ENCODE measurements around the gene TLDC2.
A peak's percentile ranks its signal among the peaks of the same experiment; 100 is the strongest.

The TLDC2 gene

DNA sequence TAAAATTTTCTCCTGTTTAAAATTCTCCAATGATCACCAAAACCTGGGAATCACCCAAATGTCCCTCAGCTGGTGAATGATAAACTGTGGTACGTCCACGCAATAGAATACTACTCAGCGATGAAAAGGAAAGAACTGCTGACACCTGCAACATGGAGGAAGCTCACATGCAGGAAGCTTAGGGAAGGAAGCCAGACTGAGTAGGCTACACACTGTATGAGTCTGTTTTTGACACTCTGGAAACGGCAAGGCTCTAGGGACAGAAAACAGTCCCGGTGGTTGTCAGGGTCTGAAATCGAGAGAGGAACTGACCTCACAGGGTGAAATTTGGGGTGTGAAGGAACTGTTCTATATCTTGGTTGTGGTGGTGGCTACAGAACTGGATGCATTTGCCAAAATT, 25.2 kb upstream of the TLDC2 start:
- DNase-seq, result no peak

DNA sequence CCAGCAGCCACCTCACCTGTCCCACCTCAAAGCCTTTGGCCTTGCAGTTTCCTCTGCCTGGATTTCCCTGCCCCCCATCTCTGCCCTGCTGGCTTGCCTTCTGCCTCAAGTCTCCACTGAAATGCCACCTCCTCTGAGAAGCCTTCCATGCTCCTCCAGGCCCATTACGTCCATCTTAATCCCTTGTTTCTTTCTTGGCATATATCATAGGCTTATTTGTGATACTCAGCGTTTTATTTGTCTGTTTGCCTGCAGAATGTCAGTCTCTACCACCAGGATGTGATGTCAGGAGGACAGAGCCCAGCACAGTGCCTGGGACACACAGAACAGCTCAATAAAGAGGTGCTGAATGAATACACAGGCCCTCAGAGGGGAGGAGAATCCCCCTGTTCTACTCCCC, 24.4 kb upstream of the TLDC2 start:
- DNase-seq, result no peak

DNA sequence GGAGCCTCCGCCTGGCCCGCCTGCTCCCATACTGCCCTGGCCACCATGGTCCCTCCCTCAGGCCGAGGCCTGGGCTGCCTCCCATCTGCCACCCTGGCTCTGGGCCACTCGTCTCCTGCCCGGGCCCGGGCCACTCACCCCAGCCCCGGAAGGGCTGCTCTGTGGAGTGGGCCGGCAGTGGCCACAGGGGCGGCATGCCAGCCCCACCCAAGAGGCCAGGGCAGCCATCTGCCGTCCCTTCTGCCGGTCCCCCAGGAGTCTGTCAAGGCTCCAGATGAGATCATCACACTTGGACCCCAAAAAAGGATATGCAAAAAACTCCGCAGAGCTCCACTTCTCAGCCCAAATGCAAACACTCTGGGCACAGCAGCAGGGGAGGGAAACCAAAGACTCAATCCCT, 23.8 kb upstream of the TLDC2 start:
- peak; percentile 59 to 68 for DNase-seq

DNA sequence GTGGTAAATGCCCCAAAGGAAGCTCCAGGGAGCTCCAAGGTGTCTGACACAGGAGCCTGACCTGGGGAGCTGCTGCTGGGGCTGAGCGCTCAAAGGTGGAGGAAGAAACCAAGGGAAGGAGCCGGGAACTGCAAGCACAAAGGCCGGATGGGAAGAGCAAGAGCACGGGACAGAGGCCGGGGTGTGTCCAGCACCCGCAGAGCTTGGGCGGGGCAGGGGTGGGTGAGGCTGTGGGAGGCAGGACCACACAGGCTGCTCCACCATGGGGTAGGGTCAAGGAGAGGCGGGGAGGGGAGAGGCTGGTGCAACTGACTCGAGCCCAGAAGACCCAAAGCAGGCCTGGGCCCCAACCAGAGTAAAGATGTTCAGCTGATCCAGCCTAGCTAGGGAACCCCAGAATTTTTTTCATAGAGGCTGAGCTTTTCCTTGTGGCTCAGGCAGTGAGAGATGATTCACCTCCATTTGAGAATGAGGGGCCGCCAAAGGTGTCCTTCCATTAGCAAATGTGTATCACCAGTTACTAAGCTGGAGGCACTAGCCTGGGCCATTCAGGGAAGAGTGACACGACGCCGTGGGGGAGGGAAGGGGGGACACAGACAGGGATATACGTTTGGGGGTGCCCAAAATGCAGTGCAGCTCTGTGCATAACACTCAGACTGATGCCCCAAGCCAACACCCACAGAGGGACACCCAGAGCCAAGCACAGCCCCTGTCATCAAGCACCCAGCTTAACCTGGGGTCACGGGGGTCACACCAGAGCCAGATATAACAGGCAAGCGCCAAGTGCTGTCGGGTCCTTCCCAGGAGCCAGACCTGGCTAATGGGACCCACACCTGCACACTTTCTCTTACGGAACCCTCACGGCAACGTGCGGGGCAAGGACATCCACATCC, 21.3 kb upstream of the TLDC2 start:
- DNase-seq, result no peak

DNA sequence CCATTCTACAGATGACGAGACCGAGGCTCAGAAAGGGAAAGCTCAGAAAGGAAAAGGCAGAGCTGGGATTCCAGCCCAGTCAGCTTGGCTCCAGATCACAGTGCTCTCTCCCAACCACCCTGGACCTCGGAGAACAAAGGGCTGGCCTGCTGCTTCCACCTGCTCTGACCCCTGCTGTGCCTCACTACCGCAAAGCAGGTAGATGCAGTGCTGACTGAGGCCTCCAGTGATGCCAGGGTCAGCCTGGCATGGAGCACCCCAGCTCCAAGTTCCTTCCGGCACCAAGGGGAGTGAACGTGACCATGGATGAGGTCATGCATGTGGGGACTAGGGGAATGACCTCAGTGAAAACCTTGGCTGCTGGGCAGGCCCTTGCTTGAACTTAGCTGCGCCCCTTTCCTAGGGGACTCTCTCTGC, 20.7 kb upstream of the TLDC2 start:
- no peak for DNase-seq

DNA sequence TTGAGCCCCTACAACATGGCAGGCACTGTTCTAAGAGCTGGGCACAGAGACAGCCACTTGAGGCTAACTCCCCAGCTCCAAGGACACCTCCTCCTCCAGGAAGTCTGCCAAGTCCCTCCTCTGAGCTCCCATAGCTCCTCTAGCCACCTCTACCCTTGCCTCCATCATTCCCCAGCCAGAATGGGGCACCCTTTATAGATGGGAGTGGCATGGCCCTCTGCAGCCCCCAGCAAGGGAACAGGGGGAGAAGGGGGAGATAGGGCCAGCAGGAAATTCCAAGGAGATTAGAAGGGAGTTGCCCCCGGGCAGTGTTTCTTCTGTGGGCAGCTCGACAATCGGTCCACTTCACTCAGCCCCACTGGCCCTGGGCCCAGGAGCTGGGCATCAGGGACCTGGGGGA, 19.7 kb upstream of the TLDC2 start:
- DNase-seq, result no peak

DNA sequence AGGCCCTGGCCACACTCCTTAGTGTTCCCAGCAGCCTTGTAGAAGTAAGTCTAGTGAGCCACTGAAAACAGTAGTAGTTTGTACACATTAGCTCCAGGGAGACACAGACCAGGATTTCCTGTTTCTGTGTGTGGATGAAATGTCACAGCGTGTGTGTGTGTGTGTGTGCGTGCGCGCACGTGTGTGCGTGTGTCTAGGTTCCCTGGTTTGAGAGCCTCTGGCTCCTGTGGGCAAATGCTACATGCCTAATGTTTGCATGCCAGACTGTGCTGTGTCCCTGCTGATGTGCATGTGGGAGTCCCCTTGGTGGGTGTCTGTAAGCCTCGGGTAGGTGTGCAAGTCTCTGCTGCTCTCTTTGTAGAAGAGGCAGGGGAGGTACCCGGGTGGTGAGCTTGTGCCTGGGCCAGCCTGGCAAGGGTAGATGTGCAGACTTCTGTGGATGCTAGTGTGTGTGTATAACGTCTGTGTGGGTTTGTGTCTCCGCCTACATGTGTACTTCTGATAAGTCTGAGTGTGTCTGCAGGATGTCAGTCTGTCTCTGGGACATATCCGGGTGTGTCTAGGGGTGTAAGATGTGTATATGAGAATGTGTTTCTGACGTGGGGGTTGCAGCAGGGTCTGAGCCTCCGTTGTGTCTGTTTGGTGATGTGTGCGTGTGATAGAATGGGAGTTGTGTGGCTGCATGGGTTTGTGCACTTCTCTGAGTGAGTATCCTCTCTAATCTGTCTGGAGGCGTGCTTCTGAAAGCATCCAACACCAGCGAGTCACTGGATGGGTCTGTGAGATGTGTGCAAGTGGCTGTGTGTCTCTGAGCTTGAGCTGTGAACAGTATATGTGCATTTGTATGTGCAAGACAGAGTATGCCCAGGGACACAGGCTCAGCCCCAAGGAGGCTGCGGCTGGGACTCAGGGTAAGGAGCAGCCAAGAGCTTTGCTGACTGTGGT, 19.0 kb upstream of the TLDC2 start:
- DNase-seq, result no peak

DNA sequence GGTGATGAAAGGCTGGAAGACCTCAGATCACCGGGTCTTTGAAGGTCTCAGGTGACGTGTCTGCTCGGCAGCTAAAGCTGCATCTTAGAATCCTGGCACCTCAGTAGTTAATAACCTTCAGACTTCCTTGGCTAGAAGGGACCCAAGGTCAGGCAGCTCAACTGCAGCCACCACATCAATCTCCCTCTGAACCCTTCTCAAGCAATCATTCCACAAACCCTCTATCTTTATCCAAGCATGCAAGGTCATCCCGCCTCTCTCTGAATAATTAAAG, 16.7 kb upstream of the TLDC2 start:
- no peak for DNase-seq

DNA sequence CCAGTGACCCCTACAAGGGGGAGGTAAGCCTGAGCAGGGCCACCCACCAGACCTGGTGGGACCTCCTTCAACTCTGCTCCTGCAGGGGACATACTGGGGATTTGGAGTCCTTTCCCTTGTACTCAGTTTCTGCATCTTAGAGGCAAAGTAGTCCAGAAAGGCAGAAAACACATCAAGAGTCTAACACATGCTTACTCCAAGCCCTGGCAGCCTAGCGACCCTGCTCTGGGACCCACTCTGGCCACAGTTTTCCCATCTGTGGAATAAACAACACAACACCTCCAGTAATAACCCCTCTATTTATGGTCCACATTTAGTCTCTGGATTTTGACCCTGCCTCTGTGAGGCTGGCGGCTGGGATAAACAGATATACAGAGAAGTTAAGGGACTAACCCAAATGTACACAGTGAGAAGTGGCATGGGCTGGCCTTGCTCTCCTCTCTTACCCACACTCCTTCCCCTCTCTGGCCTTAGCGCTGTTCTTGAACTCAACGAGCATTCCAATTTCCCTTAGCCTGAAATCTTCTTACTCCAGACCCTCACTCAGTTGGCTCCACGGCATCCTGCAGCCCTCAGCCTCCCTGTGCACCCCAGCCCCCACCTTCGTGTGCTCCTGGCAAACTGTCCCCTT, 16.1 kb upstream of the TLDC2 start:
- no peak for DNase-seq

DNA sequence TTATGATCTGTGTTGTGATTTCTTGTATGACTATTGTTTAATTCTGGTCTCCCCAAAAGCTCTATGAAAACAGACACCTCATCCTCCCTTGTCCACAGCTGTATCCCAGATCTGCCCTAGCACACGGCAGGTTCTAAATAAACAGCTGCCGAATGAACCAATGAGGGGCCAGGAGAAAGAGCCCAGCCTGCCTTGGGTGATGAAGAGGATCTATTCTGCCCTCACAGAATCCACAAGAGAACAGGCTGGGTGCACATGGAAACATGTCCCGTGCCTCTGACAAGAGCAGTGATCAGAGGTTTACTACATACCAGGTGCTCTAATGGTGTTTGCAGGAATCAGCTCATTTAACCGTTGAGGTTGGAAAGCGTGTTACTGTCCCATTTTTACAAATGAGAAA, 15.6 kb upstream of the TLDC2 start:
- DNase-seq, result no peak

DNA sequence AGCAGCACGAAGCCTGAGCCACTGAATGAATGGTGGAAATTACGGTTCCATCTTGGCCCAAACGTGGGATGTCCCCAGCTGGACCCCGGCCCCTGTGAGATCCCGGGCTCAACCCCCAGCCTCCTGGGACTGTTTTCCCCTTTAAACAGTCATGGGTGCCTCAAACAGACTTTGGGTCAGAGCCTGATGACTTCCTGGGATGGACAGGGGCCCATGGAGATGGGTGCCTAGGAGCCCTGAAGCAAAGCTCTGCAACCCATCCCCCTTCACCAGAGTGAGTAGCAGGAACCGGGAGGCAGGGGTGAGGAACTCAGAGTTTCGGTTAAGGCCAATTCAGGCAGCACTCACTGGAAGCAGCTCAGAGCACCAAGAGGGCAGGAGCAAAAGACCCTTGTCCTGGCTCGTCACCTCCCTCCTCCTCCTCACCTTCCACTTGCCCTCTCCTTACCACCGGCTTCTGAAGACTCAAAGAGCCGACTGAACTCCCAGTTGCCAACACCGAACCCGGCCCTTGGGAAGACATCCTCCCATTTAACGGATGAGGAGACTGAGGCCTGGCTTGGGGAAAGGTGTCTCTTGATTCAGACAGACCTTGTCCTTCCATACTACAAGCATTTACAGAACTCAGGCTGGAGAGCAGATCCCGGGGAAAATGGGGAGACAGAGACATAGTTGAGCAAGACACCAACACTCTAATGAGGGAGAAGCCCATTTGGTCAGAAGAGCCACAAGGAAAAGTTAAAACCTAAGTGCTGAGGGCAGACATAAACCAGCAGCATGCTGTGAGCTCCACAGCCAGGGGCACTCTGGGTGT, 14.9 kb upstream of the TLDC2 start:
- DNase-seq, result peak in 1 of 2 donors; percentile 16

DNA sequence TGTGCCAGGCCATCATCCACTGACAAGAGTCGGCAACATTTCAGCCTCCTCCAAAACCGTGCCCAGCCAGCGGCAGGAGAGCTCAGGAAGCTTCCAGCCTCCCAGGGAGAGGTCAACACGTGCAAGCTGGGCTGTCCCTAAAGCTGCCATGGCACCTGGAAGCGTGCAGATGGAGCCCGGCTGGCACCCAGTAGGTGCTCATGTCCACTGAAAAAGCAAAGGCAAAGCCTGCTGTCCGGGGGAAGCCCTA, 14.4 kb upstream of the TLDC2 start:
- no peak for DNase-seq

DNA sequence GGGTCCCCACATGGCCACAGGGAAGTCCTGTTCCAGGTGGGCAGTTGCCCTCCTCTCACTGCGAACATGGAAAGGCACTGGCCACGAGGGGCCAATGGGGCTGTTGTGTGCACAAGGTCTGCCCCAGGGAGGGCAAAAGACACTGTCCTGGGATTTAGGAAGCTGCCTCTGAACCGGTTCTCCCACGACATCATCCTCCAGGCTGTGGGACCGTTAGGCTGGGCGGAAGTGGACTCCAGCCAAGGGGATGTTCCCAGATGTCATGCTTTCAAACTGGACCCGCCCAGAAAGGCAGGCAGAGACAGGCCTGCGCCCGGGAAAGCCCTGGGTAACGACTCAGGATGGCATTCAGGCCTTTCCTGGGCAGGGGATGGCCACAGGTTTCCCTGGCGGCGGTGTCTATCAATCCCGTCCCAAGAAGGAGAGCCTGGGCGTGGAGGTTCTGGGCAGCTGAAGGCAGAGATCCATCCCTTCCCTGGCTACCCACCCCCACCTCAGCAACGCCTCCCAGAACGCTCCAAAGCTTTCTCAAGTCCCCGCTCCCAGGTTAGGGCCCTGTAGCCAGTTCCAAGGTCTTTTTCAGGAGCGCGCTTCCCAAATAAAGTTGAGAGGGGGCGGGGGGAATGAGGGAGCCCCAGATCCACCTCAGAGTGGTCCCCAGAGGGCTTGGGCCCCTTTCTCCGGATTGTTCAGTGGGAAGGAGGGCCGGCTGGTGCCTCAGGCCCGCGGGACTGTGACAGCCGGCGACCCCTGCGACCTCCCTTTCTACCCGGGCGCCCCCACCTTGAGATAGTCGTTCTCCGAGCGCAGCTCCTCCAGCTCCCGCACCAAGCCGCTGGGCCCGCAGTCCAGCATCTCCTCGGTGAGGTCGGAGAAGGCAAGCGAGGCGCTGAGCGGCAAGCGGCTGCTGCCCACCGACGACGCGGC, 13.8 kb upstream of the TLDC2 start:
- peak; percentile 71 to 86 for DNase-seq

DNA sequence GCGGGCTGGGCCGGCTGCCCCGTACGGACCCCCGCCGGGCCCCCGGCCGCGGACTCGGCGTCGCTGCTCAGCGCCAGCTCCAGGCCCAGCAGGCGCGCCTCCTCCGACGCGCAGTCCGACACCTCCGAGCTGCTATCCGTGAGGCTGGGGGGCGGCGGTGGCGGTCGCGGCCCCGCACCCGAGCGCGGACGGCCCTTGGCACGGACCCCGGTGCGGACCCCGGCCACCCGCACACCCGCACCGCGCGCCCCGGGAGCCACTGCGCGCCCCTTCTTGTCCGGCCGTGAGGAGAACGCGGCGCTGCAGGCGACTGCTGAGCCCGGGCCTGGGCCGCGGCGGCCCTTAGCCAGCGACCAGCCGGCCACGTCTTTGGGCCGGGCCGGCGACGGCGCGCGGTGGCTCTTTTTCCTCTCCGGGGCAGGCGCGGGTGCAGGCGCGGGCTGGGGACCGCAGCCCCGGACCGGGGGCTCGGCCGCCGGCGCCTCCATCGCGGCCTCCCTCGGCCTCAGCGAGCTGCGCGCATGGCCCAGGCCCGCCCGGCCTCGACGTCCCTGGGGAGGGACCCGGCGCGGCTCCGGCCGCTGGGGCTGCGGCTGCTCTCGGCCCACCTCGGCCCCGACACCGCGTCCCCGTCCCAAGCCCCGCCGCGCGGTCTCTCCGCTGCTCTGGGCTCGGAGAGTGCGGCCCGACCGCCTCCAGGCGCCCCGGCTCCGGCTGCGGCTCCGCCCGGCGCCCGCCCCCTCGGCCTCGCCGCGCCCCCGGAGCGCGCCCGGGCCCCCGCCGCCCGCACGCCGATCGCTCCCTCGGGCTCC, 12.9 kb upstream of the TLDC2 start:
- no peak for DNase-seq

DNA sequence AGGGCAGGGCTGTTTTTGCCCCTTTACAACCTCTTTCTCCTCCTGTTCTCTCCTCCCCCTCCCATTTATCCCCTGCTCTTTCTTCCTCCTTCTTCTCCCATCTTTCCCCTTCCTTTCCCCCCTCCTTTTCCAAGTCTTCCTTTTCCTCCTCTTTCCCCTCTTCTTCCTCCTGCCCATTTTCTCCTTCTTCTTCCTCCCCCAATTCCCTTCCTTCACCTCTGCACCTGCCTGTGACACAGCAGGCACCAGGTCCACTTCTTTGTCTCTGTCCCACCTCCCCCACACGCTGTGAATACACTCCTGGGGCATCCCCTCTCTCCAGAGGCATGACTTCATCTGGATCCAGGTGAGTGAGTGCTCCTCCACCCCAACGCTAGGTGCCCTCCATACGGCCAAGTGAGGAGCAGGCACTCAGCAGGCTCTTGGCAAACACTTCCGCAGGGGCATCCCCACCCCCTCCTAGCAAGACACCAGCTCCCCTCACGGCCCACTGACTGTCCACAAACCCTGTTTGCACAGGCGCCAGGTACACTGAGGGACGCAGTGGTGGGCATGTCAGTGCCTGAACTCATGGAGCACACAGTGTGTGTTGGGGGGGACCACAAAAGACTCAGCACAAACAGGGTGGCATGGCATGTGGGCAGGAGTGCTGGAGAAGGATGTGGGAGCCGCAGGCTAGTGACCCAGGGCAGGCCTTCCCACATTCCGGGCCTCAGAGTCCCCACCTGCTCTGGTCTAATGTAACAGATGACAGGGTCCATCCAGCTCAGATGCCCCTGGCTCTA, 10.7 kb upstream of the TLDC2 start:
- no peak for DNase-seq

DNA sequence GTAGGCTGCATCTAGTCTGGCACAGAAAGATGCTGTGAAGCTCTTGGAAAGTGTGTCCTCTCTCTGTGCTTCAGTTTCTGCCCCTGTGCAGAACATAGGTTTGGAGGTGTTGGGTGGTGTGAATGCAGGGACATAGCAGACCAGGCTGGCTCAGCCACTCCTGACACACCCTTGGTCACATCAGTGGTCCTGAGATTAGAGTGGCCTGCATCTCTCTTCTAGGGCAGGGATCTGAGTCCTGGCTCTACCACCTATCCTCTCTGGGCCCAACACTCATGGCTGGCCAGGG, 10.1 kb upstream of the TLDC2 start:
- no peak for DNase-seq

DNA sequence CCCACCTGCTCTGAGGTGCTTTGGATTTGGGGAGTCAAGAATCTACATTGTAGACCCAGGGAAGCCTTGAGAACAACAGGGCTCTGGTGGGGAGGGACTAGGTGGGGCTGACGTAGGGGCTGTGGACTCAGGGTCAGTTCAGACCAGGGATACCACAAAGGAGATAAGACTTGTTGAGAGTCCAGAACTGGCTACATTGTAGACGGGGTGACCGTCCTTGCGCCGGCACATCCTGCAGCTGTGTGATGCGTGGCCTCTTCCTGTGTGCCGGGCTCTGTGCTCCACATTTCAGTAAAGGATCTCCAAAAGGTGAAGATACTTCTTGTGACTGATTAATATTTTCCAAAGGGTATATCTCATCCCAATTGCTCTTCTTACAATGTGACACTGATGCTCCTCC, 9.8 kb upstream of the TLDC2 start:
- no peak for DNase-seq

DNA sequence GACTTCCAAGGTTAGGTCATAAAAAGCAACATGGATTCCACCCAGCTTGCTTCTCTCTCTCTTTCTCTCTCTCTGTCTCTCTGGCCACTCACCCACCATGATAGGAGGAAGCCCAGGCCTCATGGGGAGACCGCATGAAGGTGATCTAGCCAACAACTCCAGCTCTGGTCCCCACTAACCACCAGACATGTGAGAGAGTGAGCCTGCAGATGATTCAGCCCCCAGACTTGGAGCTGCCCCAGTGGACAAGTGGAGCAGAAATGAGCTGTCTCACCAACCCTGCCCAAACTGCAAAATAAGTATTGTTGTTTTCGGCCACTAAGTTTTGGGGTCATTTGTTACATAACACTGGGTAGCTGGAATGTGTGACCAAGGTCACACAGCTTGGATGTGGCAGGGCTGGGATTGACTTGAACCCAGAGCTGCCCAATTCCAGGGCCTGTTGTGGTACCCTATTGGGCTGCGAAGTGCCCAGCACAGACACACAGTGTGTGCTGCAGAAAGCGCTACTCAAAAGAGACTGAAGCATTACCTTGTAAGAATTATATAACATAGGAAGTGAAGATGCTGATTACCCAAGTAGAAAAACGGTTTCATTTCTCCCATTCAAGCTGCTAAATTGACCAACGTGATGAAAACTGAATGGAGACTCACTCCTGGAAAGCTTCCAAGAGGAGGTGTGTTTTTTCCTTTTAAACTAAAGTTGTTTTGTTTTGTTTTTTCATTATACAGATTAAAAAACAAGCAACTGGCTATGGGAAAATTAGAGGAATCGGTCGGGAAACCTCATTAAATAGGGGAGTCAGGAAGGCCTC, 9.1 kb upstream of the TLDC2 start:
- DNase-seq, result no peak
